Activated naive CD4-positive, alpha-beta T cell treated with Interleukin-2 at 50 U/mL for 16 hours (primary cell): Measurements from ENCODE around the gene PTPN20.

Experiments used
- DNase-seq: peaks from one replicate; pipeline ENCODE4 v3.0.0-alpha.2; 2020

PTPN20 gene

DNA sequence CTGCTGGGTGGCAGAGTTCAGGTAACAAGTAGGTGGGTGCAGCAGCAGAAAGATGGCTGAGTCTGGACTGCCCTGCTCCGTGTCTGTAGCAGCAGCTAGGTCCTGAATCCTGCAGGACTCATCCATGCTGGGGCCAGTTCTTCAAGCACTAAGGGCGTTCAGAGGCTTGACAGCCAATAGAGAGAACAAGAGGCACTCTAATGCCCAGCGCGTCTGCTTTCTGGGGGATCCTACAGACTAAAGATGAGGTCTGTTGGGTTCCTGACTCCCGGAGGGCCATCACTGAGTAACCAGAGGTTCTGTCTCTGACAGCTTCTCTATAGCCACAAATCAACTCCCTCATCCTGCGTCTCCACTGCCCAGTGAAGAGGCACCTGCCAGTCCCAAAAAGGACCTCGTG is 125.5 kb downstream of the PTPN20 start:
- DNase-seq, result no peak

DNA sequence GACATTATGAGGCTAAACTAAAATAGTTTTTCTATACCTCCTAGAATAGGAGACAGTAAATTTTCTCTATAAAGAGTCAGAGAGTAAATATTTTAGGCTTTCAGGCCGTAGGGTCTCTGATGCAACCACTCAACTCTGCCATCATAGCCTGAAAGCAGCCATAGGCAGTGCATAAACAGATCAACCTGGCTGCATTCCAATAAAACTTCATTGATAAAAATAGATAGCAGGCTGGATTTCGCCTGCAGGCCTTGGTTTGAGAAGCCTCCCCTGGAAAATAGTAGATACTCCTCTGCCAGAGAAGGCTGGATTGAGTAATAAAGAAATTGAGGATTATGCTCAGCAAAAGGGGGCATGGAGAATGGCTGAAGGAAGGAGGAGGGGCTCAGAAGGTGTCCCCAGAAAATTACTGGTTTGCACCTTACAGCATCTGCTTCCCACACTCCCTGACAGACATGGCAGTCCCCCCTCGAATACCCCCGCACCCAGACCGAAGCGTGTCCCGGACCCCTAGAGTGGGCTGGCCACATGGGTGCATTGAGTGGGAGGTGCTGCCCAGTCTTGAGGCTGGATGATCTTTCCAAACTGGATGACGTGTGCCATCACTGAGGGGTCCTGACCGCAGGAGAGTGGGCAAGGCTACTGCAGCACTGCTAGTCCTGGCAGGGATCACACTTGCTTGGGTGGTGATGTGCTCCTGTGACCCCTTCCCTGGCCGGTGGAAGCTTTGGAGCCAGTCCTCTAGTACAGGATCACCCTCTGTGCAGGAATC is 126.6 kb downstream of the PTPN20 start:
- DNase-seq, result no peak

DNA sequence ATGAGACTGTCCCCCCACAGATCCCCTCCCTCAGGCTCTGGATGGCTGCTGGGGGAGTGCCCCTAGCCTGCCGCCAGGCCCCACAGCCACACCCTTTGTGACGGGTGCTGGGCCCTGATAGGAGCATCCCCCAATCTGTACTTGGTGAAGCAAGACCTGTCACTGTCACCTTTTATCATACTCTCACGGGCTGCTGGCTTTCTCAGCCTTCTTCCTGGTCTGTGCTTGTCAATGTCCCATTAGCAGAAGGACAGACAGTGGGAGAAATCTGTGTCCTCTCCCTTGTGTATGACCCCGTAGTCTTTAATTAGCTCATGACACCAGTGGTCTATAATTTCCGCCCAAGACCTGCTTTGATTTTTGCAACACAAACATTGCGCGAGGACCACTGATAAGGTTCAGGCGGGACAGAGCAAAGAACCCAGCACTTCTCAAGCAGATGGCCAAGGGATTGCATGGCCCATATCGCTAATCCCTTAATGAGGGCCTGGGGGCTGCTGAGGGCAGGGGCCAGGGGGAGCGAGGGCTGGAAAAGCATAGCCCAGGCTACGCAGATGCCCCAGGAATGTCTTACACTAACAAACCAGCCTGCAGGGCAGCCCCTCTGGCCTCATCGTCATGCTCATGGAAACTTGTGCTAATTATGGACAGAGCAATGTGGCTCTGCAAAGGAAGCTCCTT is 127.8 kb downstream of the PTPN20 start:
- no peak for DNase-seq

DNA sequence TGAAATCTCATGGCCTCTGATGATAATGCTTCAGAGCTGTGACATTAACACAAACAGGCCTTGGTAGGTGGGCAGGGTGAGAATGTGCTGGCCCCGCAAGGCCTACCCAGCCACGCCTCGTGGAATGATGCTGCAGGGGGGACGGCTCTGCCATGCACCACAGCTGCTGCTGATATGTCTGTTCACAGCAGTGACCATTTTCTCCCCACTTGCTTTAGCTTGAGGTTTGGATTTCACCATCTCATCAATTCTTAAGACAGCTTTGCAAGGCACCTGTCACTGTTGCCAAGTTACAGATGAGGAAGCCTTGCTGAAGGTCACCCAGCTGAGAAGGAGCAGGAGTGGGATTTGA is 128.3 kb downstream of the PTPN20 start:
- no peak for DNase-seq

DNA sequence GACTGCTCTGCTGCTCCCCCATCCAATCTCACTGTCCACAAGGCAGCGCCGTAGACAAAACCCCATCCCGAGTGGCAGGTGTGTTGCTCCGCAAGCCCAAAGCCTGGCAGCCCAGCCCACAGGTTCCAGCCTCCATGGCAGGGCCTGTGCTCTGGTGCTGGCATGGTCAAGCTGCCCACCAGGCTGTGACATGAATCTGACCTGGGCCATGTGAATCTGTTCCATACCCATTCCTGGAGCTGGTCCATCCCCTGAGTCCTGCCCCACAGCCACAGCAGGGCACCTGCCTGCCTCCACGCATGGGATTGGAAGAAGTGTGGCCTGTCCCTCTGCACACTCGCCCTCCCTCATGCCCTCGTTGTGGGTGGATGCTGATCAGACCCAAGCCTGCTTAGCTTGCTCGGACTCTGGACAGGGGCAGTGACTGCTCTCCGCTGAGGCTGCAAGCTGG is 128.8 kb downstream of the PTPN20 start:
- DNase-seq, result no peak

DNA sequence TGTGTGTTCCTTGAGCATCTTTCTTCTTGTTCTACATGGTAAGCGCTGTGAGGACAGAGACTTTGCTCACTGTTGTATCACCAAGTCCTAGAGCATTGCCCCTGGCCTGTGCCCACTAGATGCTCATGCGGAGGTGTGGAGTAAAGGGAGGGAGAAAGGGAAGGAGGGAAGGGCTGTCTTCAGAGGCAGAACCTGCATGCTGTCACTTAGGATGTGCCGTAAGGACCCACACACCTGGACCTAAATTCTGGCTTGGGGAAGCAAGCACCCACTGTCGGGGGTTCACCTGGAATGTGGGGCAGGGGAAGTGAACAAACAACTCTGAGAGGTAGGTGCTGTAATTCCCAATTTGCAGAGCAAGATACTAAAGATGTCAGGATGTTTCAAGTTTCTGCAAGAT is 129.5 kb downstream of the PTPN20 start:
- no peak for DNase-seq

DNA sequence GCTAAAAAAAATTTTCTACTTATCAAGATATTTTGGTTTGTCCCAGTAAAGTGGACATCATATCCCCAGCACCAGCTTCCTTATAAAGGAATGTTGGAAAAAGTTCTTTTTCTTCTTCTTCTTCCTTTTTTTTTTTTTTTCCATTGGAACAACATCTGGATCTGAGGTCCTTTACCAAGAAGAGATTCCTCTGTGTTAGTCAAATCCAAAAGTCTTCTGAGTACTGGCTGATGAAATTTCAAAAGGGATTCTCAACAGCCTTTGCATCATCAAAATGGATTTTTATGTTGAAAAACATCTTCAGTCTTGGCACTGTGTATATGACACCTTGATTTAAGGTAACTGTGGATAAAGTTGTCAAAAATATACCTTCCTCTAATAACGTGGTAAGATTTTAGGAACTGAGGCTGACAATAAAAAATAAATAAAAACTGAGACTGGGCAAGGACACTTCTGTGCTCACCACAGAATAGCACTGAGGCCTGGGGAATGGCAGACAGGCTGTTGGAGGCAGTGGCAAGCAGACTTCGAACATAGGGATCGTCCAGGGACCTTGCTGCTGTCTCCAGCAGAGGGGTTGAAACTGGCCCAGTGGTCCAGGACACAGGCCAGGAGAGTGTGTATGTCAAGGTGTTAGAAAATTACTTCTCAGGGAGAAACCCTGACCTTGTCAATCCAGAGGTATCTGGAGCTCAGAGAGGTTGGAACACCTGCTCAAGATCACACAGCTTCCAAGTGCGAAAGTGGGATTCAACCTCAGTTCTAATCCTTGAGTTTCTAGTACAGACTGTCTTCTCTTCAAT is 130.4 kb downstream of the PTPN20 start:
- no peak for DNase-seq

DNA sequence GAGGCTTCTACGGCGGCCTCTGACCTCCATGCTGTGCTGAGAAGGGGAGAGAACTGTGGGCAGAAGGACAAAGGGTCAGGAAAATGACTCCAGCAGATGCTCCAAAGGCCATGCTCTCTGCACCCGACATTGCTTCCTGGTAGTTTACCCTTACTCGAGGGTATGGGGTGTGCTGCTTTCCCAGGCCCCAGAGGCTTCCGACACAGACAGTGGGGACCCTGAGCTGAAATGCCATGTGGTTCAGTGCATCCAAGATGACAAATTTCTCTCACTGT is 130.9 kb downstream of the PTPN20 start:
- no peak for DNase-seq

DNA sequence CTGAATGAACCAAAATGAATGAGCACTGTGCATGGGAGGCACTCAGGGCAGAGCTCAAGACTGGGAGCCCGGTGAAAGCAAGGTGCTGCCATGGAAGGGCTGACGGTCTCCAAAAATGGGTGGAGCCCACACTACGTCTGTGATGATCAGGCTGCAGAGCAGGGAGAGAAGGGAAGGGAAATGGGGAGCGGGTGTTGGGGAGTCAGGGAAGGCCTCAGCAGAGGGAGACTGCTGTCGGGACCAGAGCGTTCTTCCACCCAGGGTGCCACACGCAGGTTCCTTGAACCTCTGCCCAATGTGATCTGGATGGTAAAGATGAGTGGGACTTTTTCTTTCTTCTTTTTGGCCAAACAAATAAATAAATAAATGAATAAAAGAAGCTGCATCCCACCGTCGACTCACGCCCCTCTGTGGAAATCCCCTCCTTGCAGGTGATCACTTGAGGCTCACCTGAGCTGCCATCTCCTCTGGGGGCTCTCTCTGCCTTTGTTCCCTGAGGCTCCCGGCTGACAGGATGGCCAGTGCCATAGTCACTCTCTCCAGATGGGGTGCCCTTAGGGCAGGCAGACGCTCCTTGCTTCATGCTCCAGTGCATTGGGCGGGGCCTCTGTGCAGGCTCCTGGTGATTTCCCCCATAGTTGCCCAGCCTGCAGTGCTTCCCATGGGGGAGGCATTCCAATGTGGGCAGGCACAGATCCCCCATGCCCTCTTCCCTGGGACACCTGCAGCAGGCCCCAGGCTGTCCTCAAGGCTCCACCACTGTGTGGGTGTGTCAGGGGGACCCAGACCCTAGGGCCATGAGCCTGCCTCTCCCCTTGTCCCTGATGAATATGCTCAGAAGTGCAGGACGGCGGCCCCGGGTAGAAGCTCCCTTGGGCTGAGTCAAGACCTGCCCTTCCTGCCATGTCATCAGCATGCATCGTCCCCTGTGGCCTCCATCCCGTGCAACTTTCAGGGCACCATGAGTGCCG is 131.8 kb downstream of the PTPN20 start:
- no peak for DNase-seq

DNA sequence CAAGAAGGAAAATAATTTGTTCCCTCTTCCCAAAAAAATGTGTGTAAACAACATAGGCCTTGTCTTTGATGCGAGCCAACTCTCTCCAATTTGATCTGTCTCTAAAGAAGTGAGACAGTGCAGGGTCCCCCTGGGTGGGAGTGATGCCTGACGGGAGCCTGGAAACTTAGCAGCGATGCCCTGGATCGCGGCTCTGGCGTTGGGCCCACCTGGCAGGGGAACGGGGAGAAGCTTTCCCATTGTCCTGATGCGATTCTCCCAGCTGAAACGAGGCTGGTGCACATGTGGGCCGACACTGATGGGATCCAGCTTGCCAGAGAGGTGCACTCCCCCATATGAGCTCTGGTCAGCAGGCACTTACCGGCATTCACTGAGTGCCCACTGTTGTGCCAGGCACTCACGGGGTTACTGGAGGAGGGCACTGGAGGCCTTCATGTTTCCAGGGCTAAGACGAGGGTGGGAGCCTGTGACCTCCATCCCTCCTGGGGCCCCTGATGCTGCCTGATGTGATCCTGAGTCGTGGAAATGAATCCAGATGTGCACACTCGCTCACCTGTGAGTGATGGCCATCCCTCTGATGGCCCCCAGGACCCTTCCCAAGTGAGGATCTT is 132.8 kb downstream of the PTPN20 start:
- no peak for DNase-seq

DNA sequence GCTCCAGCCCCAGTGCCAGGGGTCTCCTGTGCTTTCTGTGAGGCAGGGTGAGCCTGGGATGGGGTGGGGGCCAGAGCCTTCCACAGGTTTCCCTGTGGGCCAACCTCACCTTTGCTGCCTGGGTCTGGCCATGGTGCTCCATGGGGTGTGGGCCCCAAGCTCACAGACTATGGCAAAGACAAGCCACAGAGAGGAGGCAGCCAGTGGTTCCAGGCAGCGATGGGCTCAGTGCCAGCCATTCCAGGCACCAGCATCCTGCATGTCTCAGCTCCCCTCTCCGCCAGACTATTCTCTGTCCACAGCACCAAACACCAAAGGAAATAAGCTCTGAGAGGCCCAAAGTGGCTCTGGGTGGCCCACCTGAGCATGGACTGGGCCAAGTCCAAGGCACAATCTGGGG is 133.5 kb downstream of the PTPN20 start:
- no peak for DNase-seq

DNA sequence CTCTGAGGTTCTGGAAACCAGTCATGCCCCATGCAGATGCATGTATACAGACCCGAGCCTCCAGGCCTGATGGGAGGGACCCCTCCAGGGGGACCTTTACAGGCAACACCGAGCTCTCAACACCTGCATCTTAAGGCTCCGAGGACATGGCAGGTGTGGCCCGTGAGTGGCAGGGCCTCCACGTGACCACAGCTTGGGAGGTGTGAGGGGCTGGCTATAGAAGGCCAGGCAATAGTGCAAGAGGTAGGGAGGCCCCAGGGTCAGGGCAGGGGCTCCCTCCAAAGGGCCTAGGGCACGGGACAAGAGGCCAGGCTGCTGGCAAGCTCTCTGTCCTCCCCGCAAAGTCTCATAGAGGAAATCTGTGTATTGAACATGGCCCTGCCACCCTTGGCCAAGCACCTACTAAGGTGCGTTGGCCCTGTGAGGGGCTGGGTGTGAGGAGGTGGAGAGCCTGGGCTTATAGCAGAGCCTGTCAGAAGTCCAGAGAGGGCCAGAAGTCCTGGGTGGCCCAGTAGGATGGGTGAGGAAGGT is 134.2 kb downstream of the PTPN20 start:
- no peak for DNase-seq

DNA sequence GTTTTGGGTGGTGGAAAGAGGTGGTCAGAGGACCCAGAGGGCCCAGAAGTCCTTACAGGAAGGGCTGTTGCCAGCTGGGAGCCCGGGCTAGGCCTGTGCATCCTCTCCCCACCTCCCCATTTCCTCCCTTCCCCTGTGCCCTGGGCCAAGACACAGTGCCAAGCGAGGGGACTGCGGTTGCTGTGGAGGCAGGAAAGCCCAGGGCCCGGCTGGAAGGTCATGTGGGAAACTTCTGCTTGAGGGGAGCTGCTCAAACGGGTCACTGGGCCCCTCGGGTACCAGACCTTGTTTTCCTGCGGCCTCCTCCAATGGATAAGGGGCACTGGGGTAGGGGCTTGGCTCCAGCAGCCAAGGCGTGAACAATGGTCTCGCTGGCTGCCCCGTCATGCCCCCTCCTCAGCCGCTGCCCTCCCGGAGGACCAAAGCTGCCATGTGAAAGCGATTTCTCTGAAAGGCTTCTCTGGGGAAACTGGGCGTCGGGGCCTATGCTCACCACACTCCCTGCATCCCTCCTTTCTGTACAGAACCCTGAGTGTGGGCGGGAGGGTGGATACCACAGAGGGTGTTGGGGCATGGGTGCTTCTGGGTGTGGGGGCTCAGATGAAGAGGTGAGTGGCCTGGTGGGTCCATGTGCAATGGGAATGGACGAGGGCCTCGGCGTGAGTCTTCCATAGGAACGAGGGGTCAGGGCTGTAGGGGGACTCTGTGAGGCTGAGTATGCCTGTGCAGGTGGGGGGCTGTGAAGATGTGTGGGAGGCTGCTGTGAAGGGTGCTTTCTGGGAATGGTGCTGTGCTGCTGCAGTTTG is 135.3 kb downstream of the PTPN20 start:
- DNase-seq, result no peak

DNA sequence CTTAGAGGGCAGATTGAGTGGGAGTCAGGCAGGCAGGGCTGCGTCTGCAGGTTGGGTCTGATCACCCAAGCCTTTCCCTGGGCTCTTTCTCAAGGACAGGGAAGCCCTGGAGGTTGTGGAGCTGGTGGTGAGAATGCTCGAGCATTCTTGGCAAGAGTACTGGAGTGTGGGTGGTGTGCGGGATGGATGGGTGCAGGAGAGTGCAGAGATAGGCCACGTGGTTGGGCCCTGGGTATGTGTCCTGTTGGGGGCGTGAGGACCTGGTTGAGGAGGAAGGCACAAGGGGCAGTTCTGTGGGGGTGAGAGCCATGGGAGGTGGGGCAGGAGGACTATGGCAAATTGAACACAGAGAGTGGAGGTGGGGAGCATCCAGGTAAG is 135.9 kb downstream of the PTPN20 start:
- DNase-seq, result no peak

DNA sequence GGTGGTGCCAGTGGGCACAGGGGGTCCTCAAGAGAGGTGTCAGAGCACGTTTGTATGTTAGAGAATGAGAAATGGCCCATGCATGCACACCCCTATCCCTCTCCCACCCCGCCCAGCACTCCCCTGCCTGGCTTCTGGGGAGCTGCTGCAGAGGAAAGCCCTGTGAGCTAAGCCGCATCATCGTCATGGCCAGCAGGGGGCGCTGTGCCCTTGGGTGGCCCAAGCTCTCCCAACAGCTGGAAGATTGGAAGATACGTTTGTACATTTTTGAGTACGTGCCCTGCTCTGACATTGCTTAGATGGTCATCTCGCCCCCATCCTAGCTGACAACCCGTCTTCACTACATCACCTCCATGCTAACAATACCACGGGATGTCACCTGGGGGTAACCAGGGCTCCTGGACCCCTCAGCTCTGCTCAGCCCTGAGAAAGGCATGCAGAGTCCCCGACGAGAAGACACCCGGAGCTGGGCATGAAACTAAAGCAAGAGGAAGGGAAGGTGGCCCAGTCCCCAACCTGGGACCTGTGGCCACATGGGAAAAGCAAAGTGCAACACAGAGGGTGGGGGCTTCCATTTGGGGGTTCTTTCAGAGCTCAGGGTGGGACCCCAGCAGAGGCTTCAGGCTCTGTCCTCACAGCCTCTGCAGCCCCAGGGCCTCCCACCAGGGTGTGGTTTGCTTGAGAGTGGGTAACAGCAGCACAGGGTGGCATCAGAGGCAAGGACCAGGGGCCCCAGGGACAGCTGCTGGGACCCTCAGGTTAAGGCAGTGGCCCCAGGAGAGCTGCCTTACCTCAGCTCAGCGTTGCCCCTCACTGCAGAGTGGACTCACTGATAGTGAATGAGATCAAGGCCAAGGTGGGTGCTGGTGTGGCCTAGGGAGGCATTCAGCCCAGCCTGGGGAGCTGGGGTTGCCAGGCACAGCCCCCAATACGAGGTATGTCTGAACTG is 136.6 kb downstream of the PTPN20 start:
- DNase-seq, result peak; percentile 77

DNA sequence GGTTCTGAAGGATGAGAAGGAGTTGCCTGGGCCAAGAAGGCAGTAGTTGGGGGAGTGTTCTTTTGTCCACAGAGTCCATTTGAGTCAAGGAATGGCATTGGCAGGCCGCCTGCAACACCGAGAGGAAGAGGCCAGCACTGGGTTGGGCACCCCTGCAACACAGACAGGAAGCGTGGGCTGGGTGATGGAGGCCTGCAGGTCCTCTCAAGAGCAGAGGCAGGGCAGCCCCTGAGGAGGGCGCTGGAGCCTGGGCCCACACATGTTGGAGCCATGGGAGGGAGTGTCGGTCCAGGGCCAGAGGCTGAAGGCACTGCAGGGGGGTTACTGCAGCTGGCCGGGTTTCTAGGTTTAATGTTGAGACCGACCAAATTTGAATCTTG is 137.3 kb downstream of the PTPN20 start:
- no peak for DNase-seq

DNA sequence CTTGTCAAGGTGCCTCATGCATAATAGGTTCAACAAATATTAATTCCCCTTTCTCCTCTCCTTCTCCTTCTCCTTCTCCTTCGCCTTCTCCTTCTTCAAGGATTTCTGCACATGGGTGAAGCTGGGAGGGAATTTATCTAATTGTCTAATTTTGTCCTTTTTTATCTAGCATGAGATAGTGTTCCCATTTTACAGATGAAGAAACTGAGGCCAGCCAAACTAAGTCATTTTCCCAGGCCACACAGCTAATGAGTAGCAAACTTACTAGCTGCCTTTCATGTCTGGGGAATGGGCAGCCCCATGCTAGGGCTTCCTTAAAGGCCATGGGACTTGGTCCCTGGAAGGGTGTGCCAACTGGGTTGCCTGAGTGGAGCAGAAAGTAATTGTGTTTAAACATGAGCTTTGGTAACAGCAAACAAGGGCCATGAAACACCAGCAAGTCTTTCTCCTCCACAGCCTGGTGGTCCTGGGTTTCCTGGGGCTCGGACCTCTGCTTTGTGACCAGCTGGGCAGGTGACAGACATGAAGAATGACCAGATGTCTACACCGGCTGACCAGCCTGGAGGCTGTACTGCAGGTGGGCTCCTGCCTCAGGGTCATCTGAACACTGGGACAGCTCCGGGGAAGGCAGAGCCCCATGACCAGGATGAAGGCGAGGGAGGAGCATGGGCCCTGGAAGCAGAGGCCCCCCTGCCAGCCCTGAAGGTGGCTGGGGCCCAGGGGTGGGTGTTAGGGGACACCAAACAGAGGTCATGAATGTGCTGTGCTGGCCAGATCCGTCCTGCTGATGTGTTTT is 138.0 kb downstream of the PTPN20 start:
- DNase-seq, result no peak

DNA sequence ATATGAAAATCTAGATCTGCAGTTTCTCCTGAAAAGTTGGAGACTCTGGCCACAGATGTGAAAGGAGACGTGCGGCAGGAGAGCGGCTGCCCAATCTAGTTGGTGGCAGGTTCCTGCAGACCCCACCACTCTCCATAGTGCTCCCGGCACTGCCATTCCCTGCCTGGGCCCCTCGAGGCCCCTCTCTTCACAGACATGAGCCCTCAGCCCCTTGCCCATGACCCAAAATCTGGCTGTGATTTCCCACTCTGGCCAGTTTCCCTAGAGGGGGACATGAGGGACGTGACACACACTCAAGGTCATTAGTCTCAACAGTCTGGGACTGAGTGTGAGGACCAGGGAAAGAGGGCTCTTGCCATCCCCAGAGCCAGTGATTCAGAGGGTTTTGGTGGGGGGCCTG is 138.7 kb downstream of the PTPN20 start:
- DNase-seq, result no peak
